ENCODE measurements around the gene RBMX.

DNA sequence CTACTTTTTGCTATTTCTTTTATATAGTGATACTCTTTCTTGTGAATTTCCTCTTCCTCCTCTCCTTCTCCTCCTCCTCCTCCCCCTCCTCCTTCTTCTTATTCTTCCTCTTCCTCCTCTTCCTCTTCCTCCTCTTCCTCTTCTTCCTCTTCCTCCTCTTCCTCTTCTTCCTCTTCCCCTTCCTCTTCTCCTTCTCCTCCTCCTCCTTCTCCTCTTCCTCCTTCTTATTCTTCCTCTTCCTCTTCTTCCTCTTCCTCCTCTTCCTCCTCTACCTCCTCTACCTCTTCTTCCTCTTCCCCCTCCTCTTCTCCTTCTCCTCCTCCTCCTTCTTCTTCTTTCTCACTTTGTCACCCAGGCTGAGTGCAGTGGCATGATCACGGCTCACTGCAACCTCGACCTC, 36.3 kb upstream of the RBMX start:
- TF ChIP-seq POLR2AphosphoS5 (IDR thresholded peaks at IDR 0.05; ENCODE audit: insufficient read depth, low read depth, low read length) (no peak), POLR2A (IDR thresholded peaks at IDR 0.05; ENCODE audit: low read depth, low read length) (no peak), CTCF (IDR thresholded peaks at IDR 0.05; ENCODE audit: extremely low read depth in 1 of 2, insufficient read depth in 1 of 2, low read depth in 1 of 2, low read length in 2 of 2) (no peak), EZH2 (IDR thresholded peaks at IDR 0.05; ENCODE audit: borderline replicate concordance, low read depth, low read length, severe bottlenecking) (no peak)
- TF ChIP-seq, protein P1, sequence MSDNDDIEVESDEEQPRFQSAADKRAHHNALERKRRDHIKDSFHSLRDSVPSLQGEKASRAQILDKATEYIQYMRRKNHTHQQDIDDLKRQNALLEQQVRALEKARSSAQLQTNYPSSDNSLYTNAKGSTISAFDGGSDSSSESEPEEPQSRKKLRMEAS (IDR thresholded peaks at IDR 0.05; ENCODE audit: insufficient read depth, insufficient read length): no peak

Measured in endothelial cell of umbilical vein (primary cell).